CD4-positive, alpha-beta T cell treated with Interleukin-15 for 1 hour (primary cell): ENCODE results near the gene SLC37A2.
"Not testable (repeated sequence)": the region's sequence is repeated elsewhere in the genome, so short reads cannot be mapped to it uniquely, and the experiment has no call there.

Source experiments
- DNase-seq: peaks from one replicate; pipeline ENCODE4 v3.0.0-alpha.2; 2020

Gene SLC37A2

GRCh38 chr11:125062931-125063428, at the start of gene SLC37A2:
TSS of gene SLC37A2 (plus strand) at chr11:125063305. CDS start at chr11:125063368, 63 bp downstream.
- DNase-seq = peak; percentile 83

DNA sequence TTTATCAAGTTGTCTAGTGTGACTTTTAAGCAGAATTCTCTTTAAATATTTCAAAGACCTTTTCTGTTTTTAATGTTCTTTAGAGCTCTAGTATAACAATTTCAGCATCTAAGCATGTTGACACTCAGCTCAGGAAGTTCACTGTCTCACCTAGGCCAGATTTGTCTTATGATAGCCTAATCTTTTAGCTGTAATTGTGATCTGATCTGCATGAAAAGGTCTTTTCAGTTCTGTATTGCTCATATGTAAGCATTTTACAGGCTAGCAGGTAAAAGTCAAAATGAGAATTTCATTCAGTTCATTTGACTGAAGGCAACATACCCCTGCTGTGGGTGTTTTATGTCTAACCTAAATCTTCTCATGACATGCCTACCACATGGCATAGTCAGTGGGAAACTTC, 46.7 kb upstream of the SLC37A2 start:
- no peak for DNase-seq

- DNase-seq = no peak
These were observed 42.8 kb upstream of the SLC37A2 start for GRCh38 chr11:125020342-125020741.

GRCh38 chr11:125022551-125022950, 40.6 kb upstream of the SLC37A2 start:
- no peak for DNase-seq

GRCh38 chr11:125025968-125026367, 37.1 kb upstream of the SLC37A2 start:
- no peak for DNase-seq

DNA sequence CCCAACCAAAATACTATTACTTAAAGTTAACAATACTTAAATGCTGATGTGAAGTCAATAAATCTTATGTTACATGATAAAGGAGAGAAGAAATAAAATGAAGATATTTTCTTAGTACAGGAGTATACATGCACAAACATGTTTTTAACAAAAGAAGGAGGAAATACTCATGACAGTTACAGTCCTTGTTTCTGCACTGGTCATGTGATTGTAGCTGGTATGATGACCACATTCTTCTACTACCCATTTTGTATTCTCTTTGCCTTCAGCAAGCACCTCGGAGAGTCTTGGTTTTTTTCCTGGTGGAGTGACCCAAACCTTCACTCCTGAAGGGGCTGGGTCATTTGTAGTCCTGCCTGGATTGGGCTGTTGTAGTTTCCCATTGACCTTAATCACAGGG, 33.7 kb upstream of the SLC37A2 start:
- not testable (repeated sequence) for DNase-seq

DNA sequence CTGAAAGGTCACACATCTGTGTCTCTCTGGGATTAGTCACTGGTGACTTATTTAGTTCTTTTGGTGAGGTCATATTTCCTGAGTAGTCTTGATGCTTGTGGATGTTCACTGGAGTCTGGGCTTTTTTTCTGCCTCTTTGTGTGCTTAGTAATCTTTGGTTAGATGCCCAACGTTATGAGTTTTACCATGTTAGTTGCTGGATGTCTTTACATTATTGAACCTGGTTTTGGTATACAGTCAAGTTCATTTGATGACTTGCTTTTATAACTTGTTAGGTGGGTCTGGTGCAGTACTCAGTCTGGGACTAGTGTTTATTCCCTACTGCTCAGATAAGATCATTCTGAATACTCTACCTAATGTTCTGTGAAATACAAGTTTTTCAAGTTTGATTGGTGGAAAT, 26.2 kb upstream of the SLC37A2 start:
- DNase-seq = no peak

GRCh38 chr11:125049164-125049792, 13.8 kb upstream of the SLC37A2 start:
- DNase-seq = no peak

DNA sequence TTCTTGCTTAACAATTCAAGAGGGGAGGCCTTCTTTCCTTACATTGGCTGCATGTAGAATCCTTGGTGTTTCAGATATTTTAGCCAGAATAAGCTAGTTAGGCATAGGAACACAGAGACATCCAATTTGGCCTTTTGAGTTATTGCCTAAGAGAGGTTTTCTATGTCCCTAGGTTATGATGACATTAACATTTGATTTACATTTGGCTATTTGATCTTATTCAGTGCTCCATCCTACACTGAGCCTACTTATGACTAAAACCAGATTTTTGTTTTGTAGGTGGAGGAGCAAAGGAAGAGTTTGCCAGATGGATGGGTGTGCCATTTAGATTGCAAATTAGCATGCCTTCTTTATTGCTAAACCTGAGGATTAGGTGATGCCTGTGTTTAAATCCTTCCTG, 11.1 kb upstream of the SLC37A2 start:
- DNase-seq = no peak

DNA sequence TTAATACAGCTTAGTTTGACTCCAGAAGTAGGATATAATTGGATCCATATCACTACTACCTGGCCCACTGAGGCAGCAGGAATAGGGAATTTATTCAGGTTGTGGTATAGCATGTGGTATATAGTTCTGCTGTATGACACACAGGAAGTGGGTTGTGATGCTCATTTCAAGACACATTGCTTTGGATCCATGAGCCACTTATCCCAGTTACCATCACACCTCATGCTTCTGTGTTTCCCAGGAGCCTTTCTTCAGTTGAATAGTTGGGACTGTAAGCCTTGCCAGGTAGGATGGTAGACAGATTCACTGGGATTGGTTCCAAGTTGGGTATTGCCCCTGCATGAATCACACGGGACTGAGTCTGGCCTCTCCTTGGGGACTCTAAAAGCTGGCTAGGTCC, 9.9 kb upstream of the SLC37A2 start:
- DNase-seq = no peak

DNA sequence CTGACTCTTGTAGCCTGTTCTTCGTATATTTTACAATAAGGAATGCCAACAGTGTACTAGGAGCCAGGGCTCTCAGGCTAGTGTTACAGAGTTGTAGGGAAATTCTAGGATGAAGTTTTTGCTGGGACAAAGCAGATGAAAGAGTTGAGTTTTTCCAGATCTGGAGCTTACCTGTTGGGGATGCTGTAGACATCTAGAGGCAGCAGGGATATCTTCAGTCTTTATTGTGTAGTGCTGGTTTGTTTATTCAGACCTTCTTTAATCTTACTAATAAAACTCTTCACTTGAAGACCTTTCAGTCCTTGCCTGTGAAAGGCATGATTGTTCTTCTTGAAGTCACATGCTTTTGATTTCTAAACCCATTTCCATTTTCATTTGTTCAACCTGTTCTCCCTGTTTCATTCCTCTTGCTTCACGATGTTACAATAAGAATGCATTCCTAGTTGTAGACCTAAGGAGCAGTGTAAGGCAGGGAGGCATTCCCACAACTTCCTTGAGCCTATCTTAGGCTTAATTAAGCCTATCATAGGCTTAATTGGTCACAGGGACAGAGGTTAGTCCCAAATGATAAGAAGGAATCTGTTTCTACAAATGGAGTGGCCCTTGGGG, 7.9 kb upstream of the SLC37A2 start:
- no peak for DNase-seq

DNA sequence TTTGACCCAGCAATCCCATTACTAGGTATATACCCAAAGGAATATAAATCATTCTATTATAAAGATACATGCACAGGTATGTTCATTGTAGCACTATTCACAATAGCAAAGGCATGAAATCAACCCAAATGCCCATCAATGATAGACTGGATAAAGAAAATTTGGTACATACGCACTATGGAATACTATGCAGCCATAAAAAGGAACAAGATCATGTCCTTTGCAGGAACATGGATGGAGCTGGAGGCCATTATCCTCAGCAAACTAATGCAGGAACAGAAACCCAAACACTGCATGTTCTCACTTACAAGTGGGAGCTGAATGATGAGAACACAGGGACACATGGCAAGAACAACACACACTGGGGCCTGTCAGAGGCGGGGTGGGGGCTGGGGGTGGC, 7.0 kb upstream of the SLC37A2 start:
- DNase-seq = not testable (repeated sequence)

DNA sequence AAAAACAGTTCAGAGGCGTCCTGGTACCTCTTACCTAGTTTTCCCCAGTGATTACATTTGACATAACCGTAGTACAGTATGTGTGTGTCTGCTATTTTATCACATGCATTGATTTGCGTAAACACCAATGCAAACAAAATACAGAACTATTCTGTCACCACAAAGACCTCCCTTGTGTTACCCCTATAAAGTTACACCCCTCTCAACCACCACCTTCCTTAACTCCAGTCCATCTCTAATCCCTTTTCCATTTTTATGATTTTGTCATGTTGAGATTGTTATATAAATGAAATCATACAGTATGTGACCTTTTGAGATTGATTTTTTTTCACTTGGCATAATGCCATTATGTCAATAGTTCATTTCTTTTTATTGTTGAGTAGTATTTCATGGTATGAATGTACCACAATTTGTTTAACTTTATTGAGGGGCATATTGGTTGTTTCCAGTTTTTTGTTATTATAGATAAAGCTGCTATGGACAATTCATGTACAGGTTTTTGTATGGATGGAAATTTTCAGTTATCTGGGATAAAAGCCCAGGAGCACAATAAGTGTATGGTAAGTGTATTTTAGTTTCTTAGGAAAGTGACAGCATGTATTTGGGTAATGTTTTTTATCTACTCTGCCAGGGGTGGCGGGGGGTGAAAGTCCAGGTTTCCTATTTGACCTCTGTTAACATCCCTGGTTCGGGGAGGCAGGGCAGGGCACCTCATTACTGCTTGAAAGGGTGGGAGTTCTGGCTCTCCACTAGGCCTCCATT, 6.0 kb upstream of the SLC37A2 start:
- DNase-seq = no peak

- no peak for DNase-seq
These were observed 5.5 kb upstream of the SLC37A2 start for GRCh38 chr11:125057693-125058016.

DNA sequence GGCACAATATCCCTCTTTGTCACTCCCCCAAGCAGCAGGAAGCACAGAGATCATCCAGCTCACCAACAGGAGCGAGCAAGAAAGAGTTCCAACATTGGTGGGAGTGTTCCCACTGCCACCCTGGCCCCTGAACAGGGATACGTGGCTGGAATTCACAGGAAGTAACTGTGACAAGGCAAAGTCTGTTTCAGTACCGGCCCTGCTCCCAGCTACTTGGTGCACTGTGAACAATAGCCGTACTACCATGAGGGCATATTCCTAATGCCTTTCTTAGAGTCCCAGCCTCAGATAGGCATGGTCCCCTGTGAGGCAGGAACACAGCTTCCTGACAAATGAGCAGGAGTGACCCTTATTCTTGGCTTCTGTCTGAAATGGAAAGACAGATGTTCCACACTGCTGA, 1.8 kb upstream of the SLC37A2 start:
- DNase-seq = no peak

DNA sequence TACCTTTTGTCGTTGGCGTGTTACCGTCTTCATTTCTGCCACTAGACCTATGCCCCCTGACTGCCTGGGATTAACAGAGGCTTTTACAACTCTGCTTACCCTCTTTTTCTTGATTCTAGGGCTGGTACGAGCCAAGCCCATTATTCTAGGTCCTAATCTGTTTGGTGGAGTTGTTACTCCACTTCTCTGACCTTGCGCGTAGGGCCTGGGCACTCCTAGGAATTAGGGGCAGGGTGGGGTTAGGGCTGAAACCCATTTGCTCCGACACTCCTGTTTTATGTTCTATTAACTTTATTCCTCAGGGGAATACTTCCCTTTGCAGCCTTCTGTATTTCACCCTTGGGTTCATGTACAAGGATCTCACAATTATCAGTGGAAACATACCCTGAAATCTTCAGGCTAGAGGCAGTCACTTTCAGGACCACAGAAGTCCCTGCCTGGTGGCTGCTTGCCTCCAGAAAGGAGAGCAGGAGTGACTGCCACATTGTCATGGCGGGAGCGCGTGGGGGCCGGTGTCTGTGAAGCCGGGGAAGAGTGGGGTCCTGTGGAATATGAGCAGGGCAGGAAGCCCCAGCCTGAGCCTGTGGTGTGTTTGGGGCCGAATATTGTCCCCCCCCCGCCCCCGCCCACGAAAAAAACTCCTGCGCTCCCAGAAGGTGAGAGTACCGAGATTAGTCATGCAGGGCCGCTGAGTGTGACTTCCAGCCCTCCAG, 731 bp upstream of the SLC37A2 start:
- DNase-seq = no peak

GRCh38 chr11:125063429-125064043, 431 bp downstream of the SLC37A2 start:
- DNase-seq = no peak

DNA sequence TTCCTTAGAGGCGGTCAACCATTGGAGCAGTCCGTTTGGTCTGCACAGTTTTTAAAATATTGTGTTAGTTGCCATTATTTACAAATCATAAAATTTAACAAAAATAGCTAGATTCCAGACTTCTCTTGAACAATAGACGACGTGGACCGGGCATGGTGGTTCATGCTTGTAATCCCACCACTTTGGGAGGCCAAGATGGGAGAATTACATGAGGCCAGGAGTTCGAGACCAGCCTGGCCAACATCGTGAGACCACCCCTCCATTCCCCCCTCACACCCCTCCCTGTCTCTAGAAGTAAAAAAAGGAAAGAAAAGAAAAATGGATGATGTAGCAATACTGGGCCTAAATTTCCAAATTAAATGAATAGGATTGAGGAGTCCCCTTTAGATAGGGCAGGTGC, 965 bp downstream of the SLC37A2 start:
- no peak for DNase-seq

- no peak for DNase-seq
These were observed 5.3 kb downstream of the SLC37A2 start for GRCh38 chr11:125068368-125068767.

GRCh38 chr11:125069008-125069407, 5.9 kb downstream of the SLC37A2 start:
- no peak for DNase-seq

DNA sequence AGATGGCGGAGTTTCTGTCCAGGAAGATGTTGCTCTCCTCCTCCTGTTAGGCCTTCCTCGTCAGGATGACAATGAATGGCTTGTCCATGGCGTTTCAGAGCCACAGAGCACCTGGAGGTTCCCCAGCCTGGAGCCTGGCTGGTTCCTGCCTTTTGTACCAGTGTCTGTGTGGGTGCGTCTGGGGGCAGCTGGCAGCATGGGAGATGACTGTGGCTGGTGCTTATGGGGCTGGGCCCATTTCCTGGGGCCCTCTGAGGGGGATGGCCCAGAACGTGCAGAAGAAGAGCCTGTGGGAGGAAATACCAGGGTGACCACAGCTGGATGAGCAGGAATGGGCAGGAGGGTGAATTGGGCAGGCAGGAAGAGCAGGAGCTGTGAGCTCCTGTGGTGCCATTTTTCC, 6.7 kb downstream of the SLC37A2 start:
- DNase-seq = no peak

- peak; percentile 87 for DNase-seq
These were observed 7.7 kb downstream of the SLC37A2 start for GRCh38 chr11:125070699-125071254.

DNA sequence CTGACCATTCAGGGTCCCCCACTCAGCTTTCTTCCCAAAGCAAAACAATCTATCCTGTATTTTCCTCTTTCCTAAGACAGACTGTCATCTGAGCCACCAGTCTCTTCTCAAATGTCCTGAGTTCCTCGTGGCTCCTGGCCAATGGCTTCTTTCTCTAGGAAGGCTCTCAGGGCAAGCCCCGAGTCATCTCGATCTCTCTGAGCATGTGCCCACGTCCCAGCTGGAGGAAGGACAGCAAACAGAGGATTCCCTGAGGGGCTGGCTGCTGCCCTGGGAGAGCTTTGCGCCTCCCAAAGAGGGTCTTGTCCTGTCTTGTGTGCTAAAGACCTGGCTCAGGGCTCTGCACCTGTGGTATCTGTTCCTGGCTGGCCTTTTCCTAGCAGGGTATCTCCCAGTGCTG, 8.3 kb downstream of the SLC37A2 start:
- no peak for DNase-seq
